Vagina (tissue), 2 donors: ENCODE measurements around the gene SLC43A1.

Experiments used
- POLR2A ChIP-seq, 2 donors: fragments of 450-650 bp; IDR thresholded peaks; one replicate each; pipeline ENCODE4 v1.6.1; 2017; ENCODE audit warnings: antibody characterized with exemption in 2 of 2, mild to moderate bottlenecking in 2 of 2, moderate library complexity in 2 of 2
- TF ChIP-seq, protein P1 (sequence below), 3 experiments: fragments of 450-650 bp in 2 of 3; fragments of 200-600 bp in 1 of 3; sonication (generic) in 1 of 3; IDR thresholded peaks; one replicate each; pipeline ENCODE4 v1.5.1; 2017 to 2019; ENCODE audit warnings: antibody characterized with exemption in 3 of 3, mild to moderate bottlenecking in 2 of 3, moderate library complexity in 2 of 3

GRCh38 chr11:57484141-57484710 is 31.3 kb downstream of the SLC43A1 start:
- TF ChIP-seq, protein P1, sequence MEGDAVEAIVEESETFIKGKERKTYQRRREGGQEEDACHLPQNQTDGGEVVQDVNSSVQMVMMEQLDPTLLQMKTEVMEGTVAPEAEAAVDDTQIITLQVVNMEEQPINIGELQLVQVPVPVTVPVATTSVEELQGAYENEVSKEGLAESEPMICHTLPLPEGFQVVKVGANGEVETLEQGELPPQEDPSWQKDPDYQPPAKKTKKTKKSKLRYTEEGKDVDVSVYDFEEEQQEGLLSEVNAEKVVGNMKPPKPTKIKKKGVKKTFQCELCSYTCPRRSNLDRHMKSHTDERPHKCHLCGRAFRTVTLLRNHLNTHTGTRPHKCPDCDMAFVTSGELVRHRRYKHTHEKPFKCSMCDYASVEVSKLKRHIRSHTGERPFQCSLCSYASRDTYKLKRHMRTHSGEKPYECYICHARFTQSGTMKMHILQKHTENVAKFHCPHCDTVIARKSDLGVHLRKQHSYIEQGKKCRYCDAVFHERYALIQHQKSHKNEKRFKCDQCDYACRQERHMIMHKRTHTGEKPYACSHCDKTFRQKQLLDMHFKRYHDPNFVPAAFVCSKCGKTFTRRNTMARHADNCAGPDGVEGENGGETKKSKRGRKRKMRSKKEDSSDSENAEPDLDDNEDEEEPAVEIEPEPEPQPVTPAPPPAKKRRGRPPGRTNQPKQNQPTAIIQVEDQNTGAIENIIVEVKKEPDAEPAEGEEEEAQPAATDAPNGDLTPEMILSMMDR (IDR thresholded peaks at IDR 0.05): no peak
- TF ChIP-seq POLR2A (IDR thresholded peaks at IDR 0.05): no peak
